Stimulated activated CD8-positive, alpha-beta memory T cell treated with anti-CD3 and anti-CD28 coated beads, Interleukin-7, amount 100 ng/mL, for 48 hours (primary cell): ENCODE measurements around the gene APLNR.

ENCODE experiments used
- DNase-seq, 2 donors: peaks; one replicate each; pipeline ENCODE4 v3.0.0-alpha.2; 2020; ENCODE audit warnings: low read depth in 1 of 2; ENCODE audit errors: extremely low read depth in 1 of 2

Gene APLNR

DNA sequence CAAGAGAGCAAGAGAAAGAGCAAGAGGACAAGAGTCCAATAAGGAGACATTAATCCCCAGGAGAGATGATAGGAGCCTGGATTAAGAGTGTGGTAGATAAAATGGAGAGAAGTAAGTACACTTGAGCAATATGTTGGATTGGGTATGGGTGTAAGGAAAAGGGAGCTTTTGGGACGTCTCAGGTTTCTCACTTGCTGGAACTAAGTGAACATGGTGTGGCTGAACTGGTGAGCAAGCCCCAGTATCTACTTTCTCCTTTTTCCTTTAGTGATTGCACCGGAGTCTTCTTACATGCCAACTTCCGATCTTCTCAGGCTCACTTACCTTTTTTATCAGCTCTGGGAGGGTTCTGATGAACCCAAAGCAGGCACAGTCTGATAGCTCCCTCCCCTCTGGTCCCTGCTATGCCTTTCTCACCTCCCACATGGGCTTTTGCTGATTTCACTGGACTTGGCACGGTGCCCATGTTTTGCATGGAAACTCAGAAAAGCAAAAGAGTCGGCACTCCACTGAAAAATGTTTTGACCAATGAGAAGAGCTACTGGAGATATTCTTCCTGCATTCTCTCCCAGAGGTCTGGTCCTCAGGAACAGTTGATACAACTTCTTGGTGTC lies 14.5 kb upstream of the APLNR start:
- DNase-seq = no peak

DNA sequence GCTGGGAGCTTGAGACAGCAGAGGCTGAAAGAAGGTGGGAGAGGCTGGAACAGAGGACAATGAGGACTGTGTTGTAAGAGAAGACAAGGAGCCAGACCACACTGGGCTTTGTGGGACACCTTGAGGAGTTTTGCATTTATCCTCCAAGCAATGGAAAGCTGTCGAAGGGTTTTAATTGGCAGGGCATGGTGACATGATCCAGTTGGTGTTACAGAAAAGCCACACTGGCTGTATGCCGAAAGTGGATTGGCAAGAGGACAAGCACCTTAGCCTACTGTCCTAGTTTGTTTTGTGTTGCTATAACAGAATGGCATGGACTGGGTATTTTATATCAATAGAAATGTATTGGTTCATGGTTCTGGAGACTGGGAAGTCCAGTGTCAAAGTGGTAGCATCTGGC lies 14.0 kb upstream of the APLNR start:
- DNase-seq = no peak

DNA sequence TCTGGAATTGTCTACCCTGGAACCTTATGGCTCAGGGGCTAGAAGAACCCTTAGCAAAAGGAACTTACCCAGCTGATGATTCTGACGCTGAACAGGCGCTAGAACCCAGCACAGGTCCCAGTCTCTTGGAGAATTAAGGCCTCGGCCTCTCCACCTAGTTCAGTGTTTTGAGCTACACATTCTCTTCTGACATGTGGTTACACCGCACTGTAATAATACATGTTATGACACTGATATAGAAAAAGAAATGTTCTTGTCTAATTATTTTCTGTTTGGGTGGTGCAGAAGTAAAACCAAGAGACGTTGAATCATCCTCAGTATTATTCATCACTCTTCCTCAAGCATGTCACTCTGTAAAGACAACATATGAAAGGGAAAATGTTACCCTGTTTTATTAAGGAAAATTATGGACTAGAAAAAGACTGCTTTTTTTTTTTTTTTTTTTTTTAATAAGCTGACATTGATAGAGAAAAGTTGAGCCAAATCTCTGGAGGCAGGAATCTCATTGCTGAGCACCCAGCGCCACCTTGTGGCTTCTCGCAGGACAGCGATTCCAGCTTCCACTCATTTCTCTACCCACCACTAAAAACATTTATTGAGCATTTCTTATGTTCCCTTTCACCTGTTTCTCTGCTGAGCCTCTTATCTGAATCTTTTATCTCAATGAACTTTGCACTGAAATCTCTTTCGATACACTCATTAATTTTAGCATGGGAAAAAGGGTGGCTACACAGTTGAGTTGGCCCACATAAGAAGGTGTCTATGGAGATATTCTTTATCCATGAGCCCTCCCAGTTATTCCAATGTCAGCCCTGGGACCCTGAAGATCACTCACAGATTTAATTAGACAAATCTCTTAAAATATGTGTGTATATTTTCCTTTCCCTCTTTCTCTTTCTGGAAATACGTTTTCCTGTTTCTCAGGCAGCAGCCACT lies 12.6 kb upstream of the APLNR start:
- DNase-seq = peak; percentile 4 to 11

DNA sequence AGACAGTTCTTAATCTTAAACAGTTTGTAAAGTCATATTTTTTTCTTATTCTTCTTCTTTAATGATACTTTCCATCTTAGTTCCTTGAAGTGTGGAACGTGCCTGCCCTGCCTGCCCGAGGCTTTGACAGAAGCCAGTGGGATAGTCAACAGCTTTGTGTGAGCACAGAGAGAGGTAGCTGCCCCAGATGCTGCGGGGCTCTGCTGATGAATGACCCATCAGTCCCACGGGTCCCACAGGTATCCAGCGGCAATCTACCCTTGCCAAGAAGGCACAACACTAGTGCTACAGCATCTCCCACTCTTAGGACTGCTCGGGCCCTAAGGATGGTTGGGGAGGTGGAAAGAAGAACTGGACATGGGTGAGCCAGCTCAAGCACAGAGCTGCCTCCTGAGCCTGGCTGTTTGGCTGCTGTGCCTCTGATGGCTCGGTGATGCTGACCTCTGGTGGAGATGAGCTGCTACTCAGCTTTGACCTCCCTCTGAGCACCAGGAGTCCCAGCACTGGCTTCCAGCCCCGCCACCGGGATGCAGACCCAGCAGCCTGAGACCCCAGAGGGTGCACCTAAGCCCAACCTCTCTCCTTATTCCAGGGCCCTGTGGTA lies 11.8 kb upstream of the APLNR start:
- peak in 1 of 2 donors; percentile 18 for DNase-seq

DNA sequence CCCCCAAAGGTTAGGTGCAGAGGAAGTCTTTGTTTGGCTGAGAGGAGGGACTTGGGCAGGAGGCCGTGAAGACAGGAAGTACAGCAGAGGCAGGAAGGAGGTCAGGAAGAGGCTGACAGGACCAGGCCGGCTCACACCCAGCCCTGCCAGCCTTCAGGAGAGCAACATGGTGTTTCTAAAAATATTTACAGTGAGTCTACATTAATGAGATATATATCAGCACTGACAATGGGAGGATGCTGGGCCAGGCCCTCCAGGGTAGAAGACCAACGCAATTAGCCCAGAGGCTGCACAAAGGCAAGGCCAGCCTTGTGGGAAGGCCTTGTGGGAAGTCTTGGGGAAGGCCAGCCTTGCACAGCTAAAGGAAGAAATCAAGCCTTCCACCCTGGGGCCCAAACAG lies 7.9 kb upstream of the APLNR start:
- DNase-seq = no peak

DNA sequence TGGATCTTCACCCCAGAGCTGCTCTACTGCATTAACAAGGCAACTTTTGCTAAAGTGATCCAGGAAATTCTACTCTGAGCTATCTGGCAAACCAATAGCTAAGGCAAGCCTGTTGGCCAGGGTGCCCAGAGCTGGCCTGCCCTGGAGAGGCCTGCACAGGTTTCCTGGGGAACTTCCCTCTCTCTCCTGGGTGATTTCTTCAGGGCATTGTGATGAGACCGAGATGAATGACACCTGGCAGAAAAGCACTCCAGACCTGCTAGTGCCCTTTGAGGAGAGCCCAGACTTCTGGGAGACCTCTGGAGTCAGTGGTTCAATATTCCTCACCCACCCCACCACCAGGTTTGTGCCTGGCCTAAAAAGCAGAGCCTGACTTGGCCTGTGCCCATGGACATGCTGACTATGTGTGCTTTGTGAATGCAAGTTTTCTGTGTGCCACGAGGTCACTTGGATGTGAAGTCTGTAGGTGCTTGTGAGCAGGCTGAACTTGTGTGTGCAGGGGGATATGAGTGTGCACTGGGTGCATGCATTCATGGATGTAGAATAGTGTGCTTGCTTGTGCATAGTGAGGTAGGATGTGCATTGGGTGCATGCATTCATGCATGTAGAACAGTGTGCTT lies 4.4 kb upstream of the APLNR start:
- no peak for DNase-seq

DNA sequence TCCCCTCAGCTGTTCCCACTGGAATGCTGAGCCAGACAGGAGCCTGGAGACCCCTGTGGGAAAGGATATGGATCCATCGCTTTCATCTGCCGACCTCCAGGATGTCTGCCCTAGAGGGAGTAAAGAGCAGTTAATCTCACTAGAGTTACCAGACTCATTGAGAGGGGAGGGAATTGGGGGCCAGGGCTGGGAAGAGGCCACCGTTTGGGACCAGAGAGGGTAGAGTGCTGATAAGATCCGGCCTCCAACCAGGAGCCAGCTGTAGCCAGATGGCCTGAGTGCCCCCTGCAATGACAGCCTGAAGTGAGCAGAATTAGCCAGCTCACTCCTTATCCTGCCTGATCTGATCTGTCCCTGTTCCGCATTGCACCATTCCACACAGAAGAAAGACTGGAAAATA lies 3.7 kb upstream of the APLNR start:
- DNase-seq = no peak

DNA sequence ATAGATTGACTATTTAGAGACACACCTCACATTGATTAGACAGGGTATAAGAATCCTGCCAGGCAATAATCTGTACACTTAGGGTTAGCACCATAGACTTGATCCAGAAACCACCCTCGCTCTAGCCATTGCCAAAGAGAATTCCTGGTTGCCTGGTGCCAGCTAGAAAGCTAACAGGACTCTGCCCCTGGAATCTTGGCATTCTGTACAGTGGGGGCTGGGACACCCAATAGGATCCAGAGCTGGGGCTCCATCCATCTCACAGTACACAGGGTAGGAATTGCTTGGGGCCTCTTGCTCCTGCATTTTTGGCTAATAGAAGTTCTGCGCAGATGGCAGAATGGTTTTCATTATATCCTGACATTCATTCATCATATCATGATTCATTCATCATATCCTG lies 3.0 kb upstream of the APLNR start:
- DNase-seq = no peak

DNA sequence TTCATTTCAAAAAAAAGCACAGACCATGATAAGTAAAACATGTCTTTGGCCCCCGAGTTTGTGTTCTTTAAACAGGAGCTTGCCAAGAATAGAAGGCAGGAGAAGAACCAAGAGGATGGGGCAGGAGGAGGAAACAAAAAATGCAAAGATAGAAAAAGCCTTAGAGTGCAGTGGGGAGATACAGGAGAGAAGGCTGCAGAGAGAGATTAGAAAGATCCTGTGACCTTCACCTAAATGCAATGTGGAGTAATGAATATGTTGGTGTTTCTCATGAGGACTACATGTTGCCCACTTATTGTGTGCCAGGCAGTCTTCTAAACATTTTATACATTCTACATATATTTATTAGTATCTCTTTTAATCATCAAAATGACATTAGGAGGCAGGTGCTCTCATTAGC lies 2.3 kb upstream of the APLNR start:
- DNase-seq = no peak

DNA sequence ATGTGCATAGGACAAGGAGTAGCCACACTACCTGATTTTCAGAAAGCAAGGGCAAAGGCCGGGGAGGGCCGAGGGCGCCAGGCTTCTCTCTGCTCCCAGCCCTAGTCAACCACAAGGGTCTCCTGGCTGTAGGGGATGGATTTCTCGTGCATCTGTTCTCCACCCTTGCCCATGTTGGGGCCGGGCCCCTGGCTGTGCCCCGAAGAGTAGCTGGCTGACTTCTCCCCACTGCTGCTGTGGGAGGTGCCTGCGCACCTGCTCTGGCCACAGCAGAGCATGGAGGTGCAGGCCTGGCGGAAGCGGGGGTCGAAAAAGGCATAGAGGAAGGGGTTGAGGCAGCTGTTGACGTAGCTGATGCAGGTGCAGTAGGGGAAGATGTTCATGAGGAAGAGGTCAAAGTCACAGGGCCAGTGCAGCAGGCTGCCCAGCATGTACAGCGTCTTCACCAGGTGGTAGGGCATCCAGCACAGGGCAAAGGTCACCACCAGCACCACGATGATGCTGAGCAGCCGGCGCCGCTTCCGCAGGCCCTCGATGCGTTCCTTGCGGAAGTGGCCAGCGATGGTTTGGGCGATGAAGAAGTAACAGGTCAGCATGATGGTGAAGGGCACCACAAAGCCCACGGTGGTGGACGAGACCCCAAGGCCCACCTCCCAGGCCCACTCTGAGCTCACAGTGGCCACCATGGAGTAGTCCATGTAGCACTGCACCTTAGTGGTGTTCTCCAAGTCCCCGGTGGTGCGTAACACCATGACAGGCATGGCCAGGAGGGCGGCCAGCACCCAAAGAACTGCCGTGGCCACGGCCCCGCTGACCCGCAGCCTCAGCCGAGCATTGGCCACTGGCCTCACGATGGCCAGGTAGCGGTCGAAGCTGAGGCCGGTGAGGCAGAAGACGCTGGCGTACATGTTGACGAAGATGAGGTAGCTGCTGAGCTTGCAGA lies 1.0 kb downstream of the APLNR start:
- no peak for DNase-seq

DNA sequence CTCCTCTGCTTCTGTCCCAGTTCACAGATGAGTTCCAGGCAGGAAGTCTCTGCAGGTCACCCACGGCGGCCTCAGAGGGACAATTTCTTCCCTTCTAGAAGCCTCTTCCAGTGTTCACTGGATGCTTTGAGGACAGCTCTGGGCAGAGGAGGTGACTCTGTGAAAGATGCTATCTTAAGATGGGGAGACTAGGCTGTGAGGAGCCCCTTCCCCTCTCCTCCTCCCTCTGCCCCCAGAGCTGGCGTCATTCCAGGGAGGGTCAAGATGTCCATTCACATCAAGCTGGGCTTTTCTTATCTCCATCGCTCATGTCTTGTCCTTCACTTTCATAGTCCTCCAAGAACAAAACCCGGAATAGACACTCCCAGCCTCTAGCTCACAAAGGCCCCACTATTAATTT lies 3.3 kb downstream of the APLNR start:
- no peak for DNase-seq

DNA sequence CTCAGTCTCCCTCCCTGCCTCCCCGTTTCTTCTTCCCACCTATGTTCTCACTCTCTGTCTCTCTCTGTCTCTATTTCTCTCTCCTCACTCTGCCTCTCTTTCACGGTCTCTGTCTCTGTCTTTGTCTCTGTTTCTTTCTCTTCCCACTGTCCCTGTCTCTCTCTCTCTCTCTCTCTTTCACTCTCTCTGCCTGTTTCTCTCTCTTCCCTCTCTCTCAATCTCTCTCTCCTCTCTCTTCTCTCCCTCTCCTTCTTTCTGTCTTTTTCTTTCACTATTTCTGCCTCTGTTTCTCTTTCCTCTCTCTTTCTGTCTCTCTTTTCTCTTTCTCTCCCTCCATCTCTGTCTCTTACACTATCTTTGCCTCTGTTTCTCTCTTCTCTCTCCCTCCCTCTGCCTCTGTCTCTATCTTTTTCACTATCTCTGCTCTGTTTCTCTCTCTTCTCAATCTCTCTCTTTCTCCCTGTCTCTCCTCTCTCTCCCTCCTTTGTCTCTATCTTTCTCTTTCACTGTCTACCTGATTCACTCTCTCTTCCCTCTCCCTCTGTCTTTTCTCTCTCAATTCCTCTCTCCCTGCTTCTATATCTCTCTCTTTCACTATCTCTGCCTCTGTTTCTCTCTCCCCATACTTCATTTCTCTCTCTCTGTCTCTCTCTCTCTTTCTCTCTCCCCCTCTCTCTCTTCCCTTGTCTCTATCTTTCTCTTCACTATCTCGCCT lies 5.4 kb downstream of the APLNR start:
- no peak for DNase-seq

DNA sequence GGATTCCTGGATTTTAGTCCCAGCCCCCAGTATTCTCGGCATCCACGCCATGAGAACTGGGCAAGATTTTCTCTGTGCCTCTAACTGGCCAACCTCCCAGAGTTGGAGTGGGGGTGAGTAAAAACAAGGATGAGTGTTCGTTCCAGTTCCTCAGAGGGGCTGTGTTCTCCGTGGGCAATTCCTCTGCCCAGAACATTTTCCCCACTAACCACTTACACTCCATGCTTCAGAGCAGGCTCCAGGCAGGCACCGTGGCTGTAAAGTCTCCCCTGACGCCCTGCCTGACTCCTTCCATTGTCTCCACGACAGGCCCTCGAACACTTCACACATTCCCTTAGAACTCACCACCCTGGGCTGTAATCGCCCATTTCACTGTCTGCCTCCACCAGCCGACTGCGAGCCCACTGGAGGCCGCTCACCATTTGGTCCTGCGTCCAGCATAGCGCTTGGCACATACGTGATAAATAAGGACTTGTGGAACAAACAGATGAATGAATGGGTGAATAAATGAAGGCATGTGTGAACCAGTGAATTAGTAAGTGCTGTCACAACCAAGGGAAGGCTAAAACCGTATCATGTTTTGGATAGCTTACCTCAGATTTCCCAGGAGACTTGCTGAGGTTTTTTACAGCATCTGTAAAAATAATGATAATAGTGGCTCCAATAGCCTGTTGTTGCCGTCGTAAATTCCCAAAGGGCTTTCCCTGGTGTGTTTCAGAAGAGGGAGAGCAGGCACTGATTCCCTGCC lies 6.1 kb downstream of the APLNR start:
- DNase-seq = no peak

DNA sequence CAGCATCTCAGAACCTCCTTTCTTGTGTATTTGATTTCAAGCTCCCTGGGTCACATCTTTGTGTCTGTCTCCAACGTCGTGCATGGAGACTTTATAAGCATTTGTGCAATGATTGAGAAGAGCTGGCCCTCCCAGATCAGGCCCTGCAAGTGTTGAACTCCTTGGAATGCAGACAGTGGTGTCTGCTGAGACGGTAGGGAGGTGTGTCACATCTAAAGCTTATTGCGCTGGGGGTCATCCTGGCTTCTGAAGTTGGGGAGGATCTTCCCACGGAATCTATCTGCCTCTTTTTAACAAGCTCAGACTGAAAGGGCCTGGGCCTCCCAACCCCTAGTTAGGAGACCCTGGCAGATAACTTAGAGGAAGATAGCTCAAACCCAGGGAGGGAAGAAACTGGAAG lies 6.7 kb downstream of the APLNR start:
- no peak for DNase-seq

DNA sequence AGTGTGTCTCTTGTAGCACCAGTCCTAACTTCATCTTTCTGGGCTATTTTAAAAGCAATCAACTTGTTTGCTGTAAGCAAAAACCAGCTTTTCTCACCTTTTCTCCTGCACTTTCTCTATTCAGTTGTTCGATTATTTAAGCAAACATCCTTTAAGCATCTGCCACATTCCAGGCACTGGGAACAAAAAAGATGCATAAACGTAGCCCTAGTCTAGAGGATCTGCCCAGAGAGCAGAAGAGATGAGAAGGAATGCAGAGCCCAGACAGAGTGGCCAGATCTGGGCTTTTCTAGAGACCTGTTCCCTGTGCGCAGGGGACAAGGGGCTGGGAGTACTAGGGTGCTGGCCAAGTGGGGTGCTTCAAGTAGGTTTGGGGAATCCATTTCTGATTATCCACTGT lies 8.4 kb downstream of the APLNR start:
- DNase-seq = no peak

DNA sequence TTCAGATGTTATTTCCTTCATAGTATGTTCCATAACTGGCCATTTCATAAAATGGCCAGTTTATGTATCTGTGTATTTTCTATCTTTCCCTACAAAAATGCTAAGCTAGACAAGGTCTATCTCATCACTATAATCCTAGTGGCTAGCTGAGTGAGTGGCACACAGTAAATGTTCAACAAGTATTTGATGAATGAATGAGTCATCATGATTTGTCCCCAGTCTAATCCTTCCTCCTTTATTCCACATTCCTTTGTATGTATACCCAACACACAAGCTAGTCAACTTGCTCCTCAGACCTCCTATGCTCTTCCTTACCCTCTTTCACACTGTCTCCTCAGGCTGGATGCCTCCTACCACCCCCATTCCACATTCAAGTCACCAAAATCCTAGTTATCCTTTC lies 12.5 kb downstream of the APLNR start:
- DNase-seq = no peak

DNA sequence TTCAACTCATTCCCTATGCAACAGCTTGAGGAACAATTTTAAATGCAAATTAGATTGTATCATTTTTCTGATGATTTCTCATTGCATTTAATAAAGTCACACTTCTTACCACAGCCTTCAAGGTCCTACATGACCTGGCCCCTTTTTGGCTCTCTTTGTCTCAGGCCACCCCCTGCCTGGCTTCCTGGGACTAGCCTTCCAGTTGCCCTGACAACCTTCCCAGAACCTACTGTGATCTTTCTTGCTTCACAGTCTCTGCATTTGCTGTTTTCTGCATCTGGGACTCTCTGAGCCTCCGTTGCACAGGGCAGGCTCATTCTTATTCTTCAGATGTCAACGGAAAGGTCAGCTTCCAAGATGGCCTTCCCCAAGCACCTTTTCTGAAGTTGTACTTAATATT lies 12.9 kb downstream of the APLNR start:
- no peak for DNase-seq

DNA sequence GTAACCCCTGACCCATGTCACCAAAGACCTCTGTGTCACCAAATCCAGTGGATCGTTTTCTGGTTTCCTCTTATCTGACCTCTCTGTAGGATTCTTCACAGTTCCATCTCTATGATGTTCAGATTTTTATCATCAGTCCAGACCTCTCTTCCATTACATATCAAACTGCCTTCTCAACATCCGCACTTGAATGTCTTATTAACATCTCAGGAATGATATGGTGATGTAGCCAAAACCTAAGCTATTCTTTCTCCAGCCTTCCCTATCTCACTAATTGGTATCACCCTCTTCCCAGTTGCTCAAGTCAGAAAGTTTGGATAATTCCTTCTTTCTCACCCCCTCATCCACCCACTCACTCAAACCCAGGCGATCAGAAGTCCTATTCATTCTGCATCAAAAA lies 13.4 kb downstream of the APLNR start:
- DNase-seq = no peak

DNA sequence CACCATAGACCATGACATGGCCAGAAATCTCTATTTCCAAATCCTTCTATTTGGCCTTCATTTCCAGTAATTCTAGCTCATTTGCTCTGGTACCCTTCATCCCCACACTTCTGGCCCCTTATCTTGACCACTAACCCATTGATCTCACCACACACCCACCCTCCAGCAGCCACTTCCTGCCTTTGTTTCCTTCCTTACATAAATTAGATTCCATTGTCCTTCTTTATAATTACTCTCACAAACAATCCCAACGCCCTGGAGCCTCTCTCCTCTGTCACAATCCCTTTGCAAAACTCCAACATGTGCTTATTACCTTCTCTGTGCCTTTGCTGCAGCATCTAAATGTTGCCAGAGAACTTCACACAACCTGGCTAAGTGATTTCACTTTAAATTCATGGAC lies 14.8 kb downstream of the APLNR start:
- no peak for DNase-seq
